ENCODE data around the gene NPDC1. TPM values are rescaled to one million over a fixed set of nuclear protein-coding genes. Genes with fewer than 3 reads are reported as not detected.

Gene NPDC1
- total RNA-seq = 59.1 TPM
- long read RNA-seq, transcript NPDC1-201 (8 exons, 2,187 nt) = minor isoform, 30 of 199 reads
- long read RNA-seq, transcript NPDC1-202 (9 exons, 1,494 nt) = major isoform, 137 of 199 reads
- long read RNA-seq, partial matches to known transcripts = 4 of 199 reads
- long read RNA-seq, other reads (novel, unspliced or antisense) = 28 of 199 reads

GRCh38 chr9:137046088-137046787 is at the start of gene NPDC1:
NPDC1 (minus strand) TSS chr9:137046177; CDS start chr9:137045989, 188 bp downstream.
- ATAC-seq (ENCODE audit: poor library complexity) = peak; percentile 82
- intact Hi-C loops (cut with DNase I) = no loop called here
- DNase-seq = peak; percentile 90

DNA sequence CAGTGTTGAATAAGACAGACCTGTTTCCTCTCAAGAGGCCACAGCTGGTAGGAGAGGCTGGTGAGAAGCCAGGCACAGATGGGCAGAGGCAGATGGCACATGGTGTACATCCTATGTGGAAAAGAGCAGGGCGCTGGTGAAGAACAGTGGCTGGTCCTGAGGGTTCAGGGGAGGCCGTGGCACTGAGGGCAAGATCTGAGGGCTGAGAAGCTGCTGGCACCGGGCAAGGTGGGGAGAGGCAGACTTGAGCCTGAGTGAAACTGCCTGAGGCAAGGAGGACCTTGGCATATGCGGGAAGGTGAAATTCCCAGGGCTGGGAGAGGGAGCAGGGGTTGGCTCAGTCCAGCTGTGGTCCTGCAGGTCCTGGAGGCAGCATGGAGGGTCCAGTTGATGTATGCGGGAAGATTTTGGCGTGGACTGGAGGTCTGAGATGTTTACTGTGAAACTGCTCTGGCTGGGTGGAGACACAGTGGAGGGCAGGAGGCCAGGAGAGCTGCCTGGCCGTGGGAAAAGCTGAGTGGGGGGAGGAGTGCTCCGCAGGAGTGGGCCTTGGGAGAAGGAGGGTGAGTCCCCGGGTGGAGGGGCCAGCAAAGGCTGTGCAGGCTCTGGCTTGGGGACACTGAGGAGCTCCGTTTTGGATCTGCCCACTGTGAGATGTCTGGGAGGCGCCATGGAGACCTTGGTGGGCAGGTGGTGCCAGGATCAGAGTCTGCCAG is 43.4 kb upstream of the NPDC1 start:
- DNase-seq (no peak), ATAC-seq (ENCODE audit: poor library complexity) (no peak)
- intact Hi-C loops (cut with DNase I) = no loop called here

DNA sequence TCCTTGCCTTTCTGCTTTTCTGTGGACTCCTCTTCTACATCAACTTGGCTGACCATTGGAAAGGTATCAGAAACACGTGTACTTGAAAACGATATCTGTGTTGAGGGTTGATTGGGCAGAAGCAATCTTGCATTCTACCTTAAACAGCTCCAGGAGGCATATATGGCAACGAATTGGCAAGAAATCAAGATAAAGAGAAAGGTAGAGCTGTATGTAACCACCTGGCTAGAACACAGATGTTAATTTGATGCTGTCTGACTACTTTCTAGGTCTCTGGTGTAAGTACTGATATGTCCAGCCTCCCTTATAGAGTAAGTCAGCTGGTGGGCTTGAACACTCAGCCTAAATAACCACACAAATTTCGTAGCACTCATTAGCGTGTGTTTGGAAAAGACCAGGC is 42.1 kb upstream of the NPDC1 start:
- intact Hi-C loops (cut with DNase I) = no loop called here
- ATAC-seq (ENCODE audit: poor library complexity) = no peak
- DNase-seq = no peak

- DNase-seq (no peak), ATAC-seq (ENCODE audit: poor library complexity) (no peak)
- intact Hi-C loops (cut with DNase I) = no loop called here
Observed at GRCh38 chr9:137087409-137087925, 41.5 kb upstream of the NPDC1 start.

- ATAC-seq (ENCODE audit: poor library complexity) (peak; percentile 92), DNase-seq (peak; percentile 100)
- intact Hi-C loops (cut with DNase I) = no loop called here
Observed at GRCh38 chr9:137086531-137087408, 40.8 kb upstream of the NPDC1 start, which contains the start of gene MAN1B1. MAN1B1 (plus strand) TSS chr9:137086985; CDS start chr9:137087000, 15 bp downstream.

DNA sequence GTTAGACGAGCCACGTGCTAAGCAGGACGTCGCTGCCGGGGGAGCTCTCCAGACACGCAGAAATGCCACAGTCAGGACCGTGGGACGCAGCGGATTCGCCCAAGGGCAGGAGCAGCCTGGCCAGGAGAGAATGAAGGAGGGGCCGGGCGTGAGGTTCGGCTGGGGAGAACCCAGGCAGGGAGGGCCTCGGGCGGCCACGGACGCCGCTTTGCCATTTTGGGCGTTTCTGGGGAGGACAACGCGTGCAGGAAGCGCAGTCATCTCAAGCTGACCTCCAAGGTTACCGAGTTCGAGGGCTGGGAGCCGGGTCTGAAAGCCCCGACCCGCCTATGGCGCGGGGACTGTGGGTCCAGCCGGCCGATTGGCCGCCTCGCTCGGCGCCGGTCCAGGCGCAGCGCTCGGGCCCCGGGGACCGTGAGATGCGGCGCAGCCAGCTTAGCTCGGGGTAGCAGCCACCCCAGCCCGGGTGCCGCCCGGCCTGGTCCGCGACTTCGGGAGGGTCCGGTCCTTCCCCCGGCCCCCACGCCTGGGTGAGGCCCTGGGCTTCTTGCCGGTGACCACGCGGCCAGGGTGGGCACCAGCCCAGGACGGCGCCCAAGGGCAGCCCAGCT is 40.0 kb upstream of the NPDC1 start:
- DNase-seq (peak; percentile 73), ATAC-seq (ENCODE audit: poor library complexity) (peak; percentile 44)
- intact Hi-C loops (cut with DNase I) = no loop called here

DNA sequence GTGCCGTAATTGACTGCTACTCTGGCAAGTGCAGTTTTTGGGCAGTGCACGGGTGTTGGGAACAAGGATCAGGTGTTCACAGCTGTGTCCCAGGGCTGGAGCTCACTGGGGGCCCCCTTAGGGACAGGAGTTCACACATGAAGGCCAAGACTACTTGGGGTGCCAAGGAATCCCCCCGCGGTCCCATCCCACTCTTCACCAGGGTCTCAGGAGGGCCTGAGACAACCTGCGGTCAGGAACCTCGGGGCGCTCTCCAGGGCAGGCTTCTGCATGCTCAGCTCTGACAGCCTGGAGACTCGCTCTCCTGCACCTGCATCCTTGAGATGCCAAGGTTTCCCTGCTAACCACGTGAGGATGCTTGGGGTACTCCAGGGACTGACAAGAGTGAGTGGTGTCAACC is 38.5 kb upstream of the NPDC1 start:
- DNase-seq (no peak), ATAC-seq (ENCODE audit: poor library complexity) (no peak)
- intact Hi-C loops (cut with DNase I) = no loop called here

DNA sequence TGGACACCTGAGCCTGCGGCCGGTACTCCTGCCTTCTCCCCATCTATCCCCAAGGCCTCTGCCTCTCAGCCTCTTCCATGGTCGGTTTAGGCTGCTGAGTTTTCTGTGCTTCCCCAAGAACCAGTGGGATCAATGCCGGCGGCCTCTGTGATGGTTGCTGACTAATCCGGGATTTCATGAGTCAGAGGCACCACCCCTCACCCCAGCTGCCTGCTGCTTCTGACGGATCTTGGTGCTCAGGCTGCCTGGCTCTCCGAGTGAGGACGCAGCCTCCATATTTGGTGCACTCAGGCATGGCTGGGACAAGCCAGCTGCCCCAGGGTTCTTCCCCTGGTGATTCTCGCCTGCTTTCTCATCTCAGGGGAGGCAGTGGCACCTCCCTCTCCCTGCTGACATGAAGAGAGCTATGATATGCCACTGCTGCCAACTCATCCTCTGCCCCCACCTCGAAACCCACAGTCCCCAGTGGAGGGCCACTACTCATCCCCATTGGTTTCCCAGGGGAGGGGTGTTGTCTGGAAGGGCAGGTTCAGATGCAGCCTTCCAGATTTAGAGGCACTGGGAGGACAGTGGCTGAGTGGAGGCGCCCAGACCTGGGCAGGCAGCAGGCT is 37.5 kb upstream of the NPDC1 start:
- ATAC-seq (ENCODE audit: poor library complexity) = no peak
- DNase-seq = peak; percentile 73
- intact Hi-C loops (cut with DNase I) = no loop called here

DNA sequence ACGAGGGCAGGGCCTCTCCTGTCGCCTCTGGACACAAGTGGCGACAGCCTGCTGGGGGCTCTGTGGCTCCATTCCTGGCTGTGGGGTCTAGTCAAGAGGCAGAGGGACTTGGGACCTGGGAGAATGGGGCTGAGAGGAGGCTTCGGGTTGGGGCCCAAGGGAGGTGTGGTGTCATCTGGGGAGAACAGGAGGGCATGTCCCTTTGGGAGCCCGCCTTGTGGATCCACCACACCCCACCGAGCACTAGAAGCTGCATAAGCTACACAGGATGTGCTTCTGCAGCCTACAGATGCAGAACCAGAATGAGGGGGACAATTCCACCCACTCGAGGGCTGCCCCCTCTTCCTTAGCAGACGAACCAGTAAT is 36.9 kb upstream of the NPDC1 start:
- DNase-seq = no peak
- intact Hi-C loops (cut with DNase I) = no loop called here
- ATAC-seq (ENCODE audit: poor library complexity) = no peak

GRCh38 chr9:137082222-137082924 is 36.4 kb upstream of the NPDC1 start:
- DNase-seq (no peak), ATAC-seq (ENCODE audit: poor library complexity) (no peak)
- intact Hi-C loops (cut with DNase I) = no loop called here

- intact Hi-C loops (cut with DNase I) = no loop called here
- DNase-seq (no peak), ATAC-seq (ENCODE audit: poor library complexity) (no peak)
Observed at GRCh38 chr9:137080260-137081122, 34.5 kb upstream of the NPDC1 start.

DNA sequence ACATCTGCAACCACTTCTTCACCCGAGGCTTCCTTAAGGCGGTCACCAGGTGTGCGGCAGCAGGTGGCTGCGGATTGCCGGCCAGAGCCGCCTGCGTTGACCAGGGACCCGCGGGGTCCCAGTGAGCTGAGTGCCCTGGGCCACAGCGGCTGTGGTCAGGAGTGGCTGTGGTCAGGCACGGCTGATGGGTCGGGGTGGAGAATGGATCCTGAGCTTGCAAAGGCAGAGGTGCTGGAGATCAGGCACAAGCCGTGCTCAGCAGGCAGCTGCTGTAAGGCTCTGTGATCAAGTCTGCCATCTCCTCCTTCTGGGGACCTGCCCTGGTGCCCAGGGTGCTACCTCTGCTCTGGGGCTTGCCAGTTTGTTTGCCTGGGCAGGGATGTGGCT is 33.4 kb upstream of the NPDC1 start:
- DNase-seq (no peak), ATAC-seq (ENCODE audit: poor library complexity) (no peak)
- intact Hi-C loops (cut with DNase I) = no loop called here

GRCh38 chr9:137078701-137079400 is 32.9 kb upstream of the NPDC1 start:
- intact Hi-C loops (cut with DNase I) = no loop called here
- DNase-seq (no peak), ATAC-seq (ENCODE audit: poor library complexity) (no peak)

- peak; percentile 67 for DNase-seq
- intact Hi-C loops (cut with DNase I) = no loop called here
- peak; percentile 6 for ATAC-seq (ENCODE audit: poor library complexity)
Observed at GRCh38 chr9:137077758-137078693, 32.0 kb upstream of the NPDC1 start.
